K562 (cell line): ENCODE measurements around the gene MSX1. TPM values are rescaled to one million over a fixed set of nuclear protein-coding genes. Genes with fewer than 3 reads are reported as not detected.

Experiments
- ATAC-seq: fragments of 200-7000 bp; cut with Tn5 transposase; 3 replicates; pipeline ENCODE4 v1.9.1; 2020; ENCODE audit warnings: moderate library complexity
- BruUV-seq: library from RNA; stranded (reverse); fragments of 400-500 nt; replicated peaks from 2 replicates; lab custom pipeline; 2021; lab: Mats Ljungman, UMichigan
- CTCF ChIA-PET: fragments of 300-600 bp; formaldehyde crosslinking; extraction: SDS; loops from one replicate; lab custom pipeline; 2021; ENCODE audit warnings: low intra/inter-chr PET ratio; lab: Yijun Ruan, JAX
- POLR2A ChIA-PET: fragments of 300-600, 350-650 bp; sonication (Branson Sonifier 250); formaldehyde crosslinking; extraction: SDS; loops from one replicate; lab custom pipeline; 2021; ENCODE audit warnings: antibody characterized with exemption, inconsistent platforms; lab: Yijun Ruan, JAX
- DNase-seq, 4 experiments: peaks; one replicate each; pipeline versions ENCODE4 v3.0.0 to v3.0.0-alpha.2; 2011 to 2018; ENCODE audit warnings: low spot score in 3 of 4, mixed read lengths in 3 of 4; ENCODE audit errors: extremely low read depth in 1 of 4
- FAIRE-seq: peaks from 2 replicates; lab custom pipeline; 2011; peaks lifted over from hg19 to GRCh38; lab: Jason Lieb, UNC
- H2AFZ ChIP-seq: 2 replicates; pipeline ENCODE4 v1.6.0; 2011; ENCODE audit warnings: low read depth, low read length, control low read depth, inconsistent platforms
- H3K27ac ChIP-seq: fragments of 200-600 bp; 3 replicates; pipeline ENCODE4 v1.8.0; 2011; ENCODE audit warnings: low read depth, mild to moderate bottlenecking, control low read depth, inconsistent platforms, low read length, moderate library complexity, mixed read lengths; ENCODE audit errors: extremely low read depth
- H3K27me3 ChIP-seq, 2 experiments: fragments of 300-600 bp in 1 of 2; 2 replicates in 1 of 2; 3 replicates in 1 of 2; pipeline versions ENCODE4 v1.6.0 to v1.8.0; 2011; ENCODE audit warnings: inconsistent platforms in 2 of 2, low read length in 2 of 2, mild to moderate bottlenecking in 1 of 2, mixed read lengths in 1 of 2, moderate library complexity in 1 of 2; ENCODE audit not compliant: control insufficient read depth in 2 of 2, insufficient read depth in 2 of 2
- H3K36me3 ChIP-seq: fragments of 300-600 bp; 3 replicates; pipeline ENCODE4 v1.8.0; 2011; ENCODE audit warnings: mild to moderate bottlenecking, low read length, inconsistent platforms; ENCODE audit not compliant: control insufficient read depth, insufficient read depth
- H3K4me1 ChIP-seq, 2 experiments: fragments of 200-600 bp in 1 of 2; replicated peaks in 1 of 2; 2 replicates in 1 of 2; 3 replicates in 1 of 2; pipeline versions ENCODE4 v1.5.1 to v1.8.0; 2011; ENCODE audit warnings: inconsistent platforms in 2 of 2, low read length in 2 of 2, mild to moderate bottlenecking in 1 of 2, mixed read lengths in 1 of 2, moderate library complexity in 1 of 2; ENCODE audit not compliant: control insufficient read depth in 2 of 2, insufficient read depth in 2 of 2
- H3K4me2 ChIP-seq: 2 replicates; pipeline ENCODE4 v1.6.1; 2011; ENCODE audit warnings: low read length, control low read depth, inconsistent platforms, mixed read lengths; ENCODE audit not compliant: insufficient read depth
- H3K4me3 ChIP-seq: fragments of 200-600 bp; sonication (generic), shearing (Covaris generic); 2 replicates; pipeline ENCODE4 v1.5.1; 2016; ENCODE audit warnings: control low read depth, inconsistent platforms
- H3K79me2 ChIP-seq: fragments of 200-600 bp; 3 replicates; pipeline ENCODE4 v1.8.0; 2011; ENCODE audit warnings: low read length, inconsistent platforms; ENCODE audit not compliant: control insufficient read depth, insufficient read depth
- H3K9ac ChIP-seq, 2 experiments: 2 replicates each; pipeline versions ENCODE4 v1.6.0 to v1.6.1; 2011; ENCODE audit warnings: low read depth in 2 of 2, low read length in 2 of 2, control low read depth in 1 of 2, inconsistent platforms in 1 of 2, mild to moderate bottlenecking in 1 of 2, mixed read lengths in 1 of 2; ENCODE audit not compliant: insufficient read depth in 1 of 2
- H3K9me1 ChIP-seq: one replicate; pipeline ENCODE4 v1.6.0; 2011; ENCODE audit warnings: inconsistent platforms, mild to moderate bottlenecking, low read length, moderate library complexity; ENCODE audit not compliant: control insufficient read depth, insufficient read depth
- H3K9me3 ChIP-seq: replicated peaks from 2 replicates; pipeline ENCODE4 v1.5.1; 2011; ENCODE audit warnings: low read depth, low read length, inconsistent platforms; ENCODE audit not compliant: control insufficient read depth, insufficient read depth
- H4K20me1 ChIP-seq: replicated peaks from 2 replicates; pipeline ENCODE4 v1.6.1; 2011; ENCODE audit warnings: low read length, inconsistent platforms, mixed read lengths; ENCODE audit not compliant: control insufficient read depth, insufficient read depth
- NR3C1 ChIP-seq: sonication (generic); formaldehyde crosslinking; IDR thresholded peaks from 2 replicates; pipeline ENCODE4 v1.8.1; 2022; ENCODE audit warnings: missing genetic modification reagents
- RFX1 ChIP-seq: fragments of 450-650 bp; IDR thresholded peaks from 2 replicates; pipeline ENCODE4 v1.6.1; 2016; ENCODE audit warnings: mild to moderate bottlenecking, moderate library complexity
- ZNF174 ChIP-seq: fragments of 250-450 bp; sonication (Bioruptor Pico); IDR thresholded peaks from 2 replicates; pipeline ENCODE4 v1.4.0; 2020; ENCODE audit warnings: mild to moderate bottlenecking
- WGBS: fragments of 100-300 bp; shearing (Covaris generic); methylation state at CpG from one replicate; pipeline ENCODE4 v1.1.6; 2016; ENCODE audit warnings: low coverage, mixed read lengths; ENCODE audit not compliant: insufficient coverage; ENCODE audit errors: missing lambda C conversion rate; 5-methylcytosine and 5-hydroxymethylcytosine counted together
- in situ Hi-C: fragments of 300-500 bp; cut with MboI; formaldehyde crosslinking; loops from 4 replicates; pipeline ENCODE4 v1.15.0; 2018; ENCODE audit warnings: inconsistent platforms, mixed read lengths
- intact Hi-C: fragments of 100-400 bp; cut with micrococcal nuclease; formaldehyde crosslinking; loops from 2 replicates; pipeline ENCODE4 v1.14.2; 2022
- polyA plus RNA-seq, 8 experiments: library from polyadenylated mRNA; depleted of rRNA in 4 of 8; stranded (reverse) in 5 of 8; unstranded in 3 of 8; fragments of >200 nt; fragmentation: Nextera tagmentation in 2 of 8; fragmentation: Illumina TruSeq in 1 of 8; extraction: Ambion mirVana in 2 of 8; extraction: Trizol in 1 of 8; gene quantifications; 2 replicates each; pipeline versions ENCODE4 v1.2.1 to v1.2.3, GENCODE V29; 2011 to 2014; ENCODE audit warnings: inconsistent platforms in 1 of 8, missing spikeins in 1 of 8
- total RNA-seq, 7 experiments: library from RNA; depleted of rRNA in 6 of 7; stranded (reverse); fragments of >200 nt in 6 of 7; fragmentation: Illumina TruSeq in 2 of 7; extraction: Trizol in 2 of 7; gene quantifications; 2 replicates each; pipeline versions ENCODE4 v1.2.1 to v1.2.3, GENCODE V29; 2011 to 2021; ENCODE audit warnings: low replicate concordance in 1 of 7
- TF ChIP-seq, protein P1 (sequence below): fragments of 200-600 bp; sonication (generic); IDR thresholded peaks from one replicate; pipeline ENCODE4 v1.6.1; 2012; ENCODE audit warnings: mild to moderate bottlenecking, low read depth, low read length, inconsistent platforms
- TF ChIP-seq, protein P2 (sequence below): fragments of 250-450 bp; sonication (Bioruptor Pico); IDR thresholded peaks from 2 replicates; pipeline ENCODE4 v1.6.1; 2021; ENCODE audit warnings: mild to moderate bottlenecking

The MSX1 gene
- total and polyA plus RNA-seq, 9 of the 15 experiments (the other 6 are each of a cell fraction or from before 2014, with no cell fraction given) = 1.3 to 6.3 (median 2.3) TPM

DNA sequence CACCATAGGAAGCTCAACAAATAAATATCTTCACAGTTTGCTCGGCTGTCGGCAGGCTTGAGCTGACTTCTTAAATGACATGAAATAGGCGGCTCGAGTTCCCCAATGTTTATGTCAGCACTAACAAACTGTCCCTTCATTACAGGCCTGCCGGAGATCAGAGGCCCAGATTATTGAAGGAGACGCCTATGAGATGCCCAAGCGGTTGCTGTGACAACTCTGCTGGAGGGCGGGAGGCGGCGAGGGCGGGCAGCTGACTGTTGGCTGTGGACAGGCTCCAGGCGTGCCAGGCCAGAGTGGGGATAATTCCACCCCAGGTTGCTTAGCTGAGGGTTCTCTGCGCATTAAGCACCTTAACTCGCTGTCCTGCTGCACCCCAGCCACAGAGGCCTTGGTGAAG, 39.2 kb upstream of the MSX1 start:
- Histone ChIP-seq H3K9ac (no peak overlapping the region), H3K4me2 (no peak overlapping the region), H4K20me1 (no peaks in the 10 kb centered on the region; the same call in 1 of the 2 replicates), H3K4me1 (no peaks in the 10 kb centered on the region), H3K4me3 (no peak overlapping the region), H3K27ac (no peak overlapping the region)
- no peak for DNase-seq
- ATAC-seq = peak; percentile 42
- in situ Hi-C loops = no loop called here
- TF ChIP-seq, protein P1, sequence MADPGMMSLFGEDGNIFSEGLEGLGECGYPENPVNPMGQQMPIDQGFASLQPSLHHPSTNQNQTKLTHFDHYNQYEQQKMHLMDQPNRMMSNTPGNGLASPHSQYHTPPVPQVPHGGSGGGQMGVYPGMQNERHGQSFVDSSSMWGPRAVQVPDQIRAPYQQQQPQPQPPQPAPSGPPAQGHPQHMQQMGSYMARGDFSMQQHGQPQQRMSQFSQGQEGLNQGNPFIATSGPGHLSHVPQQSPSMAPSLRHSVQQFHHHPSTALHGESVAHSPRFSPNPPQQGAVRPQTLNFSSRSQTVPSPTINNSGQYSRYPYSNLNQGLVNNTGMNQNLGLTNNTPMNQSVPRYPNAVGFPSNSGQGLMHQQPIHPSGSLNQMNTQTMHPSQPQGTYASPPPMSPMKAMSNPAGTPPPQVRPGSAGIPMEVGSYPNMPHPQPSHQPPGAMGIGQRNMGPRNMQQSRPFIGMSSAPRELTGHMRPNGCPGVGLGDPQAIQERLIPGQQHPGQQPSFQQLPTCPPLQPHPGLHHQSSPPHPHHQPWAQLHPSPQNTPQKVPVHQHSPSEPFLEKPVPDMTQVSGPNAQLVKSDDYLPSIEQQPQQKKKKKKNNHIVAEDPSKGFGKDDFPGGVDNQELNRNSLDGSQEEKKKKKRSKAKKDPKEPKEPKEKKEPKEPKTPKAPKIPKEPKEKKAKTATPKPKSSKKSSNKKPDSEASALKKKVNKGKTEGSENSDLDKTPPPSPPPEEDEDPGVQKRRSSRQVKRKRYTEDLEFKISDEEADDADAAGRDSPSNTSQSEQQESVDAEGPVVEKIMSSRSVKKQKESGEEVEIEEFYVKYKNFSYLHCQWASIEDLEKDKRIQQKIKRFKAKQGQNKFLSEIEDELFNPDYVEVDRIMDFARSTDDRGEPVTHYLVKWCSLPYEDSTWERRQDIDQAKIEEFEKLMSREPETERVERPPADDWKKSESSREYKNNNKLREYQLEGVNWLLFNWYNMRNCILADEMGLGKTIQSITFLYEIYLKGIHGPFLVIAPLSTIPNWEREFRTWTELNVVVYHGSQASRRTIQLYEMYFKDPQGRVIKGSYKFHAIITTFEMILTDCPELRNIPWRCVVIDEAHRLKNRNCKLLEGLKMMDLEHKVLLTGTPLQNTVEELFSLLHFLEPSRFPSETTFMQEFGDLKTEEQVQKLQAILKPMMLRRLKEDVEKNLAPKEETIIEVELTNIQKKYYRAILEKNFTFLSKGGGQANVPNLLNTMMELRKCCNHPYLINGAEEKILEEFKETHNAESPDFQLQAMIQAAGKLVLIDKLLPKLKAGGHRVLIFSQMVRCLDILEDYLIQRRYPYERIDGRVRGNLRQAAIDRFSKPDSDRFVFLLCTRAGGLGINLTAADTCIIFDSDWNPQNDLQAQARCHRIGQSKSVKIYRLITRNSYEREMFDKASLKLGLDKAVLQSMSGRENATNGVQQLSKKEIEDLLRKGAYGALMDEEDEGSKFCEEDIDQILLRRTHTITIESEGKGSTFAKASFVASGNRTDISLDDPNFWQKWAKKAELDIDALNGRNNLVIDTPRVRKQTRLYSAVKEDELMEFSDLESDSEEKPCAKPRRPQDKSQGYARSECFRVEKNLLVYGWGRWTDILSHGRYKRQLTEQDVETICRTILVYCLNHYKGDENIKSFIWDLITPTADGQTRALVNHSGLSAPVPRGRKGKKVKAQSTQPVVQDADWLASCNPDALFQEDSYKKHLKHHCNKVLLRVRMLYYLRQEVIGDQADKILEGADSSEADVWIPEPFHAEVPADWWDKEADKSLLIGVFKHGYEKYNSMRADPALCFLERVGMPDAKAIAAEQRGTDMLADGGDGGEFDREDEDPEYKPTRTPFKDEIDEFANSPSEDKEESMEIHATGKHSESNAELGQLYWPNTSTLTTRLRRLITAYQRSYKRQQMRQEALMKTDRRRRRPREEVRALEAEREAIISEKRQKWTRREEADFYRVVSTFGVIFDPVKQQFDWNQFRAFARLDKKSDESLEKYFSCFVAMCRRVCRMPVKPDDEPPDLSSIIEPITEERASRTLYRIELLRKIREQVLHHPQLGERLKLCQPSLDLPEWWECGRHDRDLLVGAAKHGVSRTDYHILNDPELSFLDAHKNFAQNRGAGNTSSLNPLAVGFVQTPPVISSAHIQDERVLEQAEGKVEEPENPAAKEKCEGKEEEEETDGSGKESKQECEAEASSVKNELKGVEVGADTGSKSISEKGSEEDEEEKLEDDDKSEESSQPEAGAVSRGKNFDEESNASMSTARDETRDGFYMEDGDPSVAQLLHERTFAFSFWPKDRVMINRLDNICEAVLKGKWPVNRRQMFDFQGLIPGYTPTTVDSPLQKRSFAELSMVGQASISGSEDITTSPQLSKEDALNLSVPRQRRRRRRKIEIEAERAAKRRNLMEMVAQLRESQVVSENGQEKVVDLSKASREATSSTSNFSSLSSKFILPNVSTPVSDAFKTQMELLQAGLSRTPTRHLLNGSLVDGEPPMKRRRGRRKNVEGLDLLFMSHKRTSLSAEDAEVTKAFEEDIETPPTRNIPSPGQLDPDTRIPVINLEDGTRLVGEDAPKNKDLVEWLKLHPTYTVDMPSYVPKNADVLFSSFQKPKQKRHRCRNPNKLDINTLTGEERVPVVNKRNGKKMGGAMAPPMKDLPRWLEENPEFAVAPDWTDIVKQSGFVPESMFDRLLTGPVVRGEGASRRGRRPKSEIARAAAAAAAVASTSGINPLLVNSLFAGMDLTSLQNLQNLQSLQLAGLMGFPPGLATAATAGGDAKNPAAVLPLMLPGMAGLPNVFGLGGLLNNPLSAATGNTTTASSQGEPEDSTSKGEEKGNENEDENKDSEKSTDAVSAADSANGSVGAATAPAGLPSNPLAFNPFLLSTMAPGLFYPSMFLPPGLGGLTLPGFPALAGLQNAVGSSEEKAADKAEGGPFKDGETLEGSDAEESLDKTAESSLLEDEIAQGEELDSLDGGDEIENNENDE = no peak
- TF ChIP-seq NR3C1 (CRISPR knock-in tag) (no peak), ZNF174 (CRISPR knock-in tag) (no peak), RFX1 (peak; percentile 47; the same call in 1 of the 2 replicates)
- TF ChIP-seq, protein P2, sequence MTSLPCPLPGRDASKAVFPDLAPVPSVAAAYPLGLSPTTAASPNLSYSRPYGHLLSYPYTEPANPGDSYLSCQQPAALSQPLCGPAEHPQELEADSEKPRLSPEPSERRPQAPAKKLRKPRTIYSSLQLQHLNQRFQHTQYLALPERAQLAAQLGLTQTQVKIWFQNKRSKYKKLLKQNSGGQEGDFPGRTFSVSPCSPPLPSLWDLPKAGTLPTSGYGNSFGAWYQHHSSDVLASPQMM (CRISPR knock-in tag) = no peak
- TF ChIP-seq, all 486 proteins: peak for 1
- no peaks in the 10 kb centered on the region for H3K36me3 ChIP-seq
- H2AFZ ChIP-seq = no peak overlapping the region
- WGBS = under 1% methylated on average over 14 of the region's 14 CpGs
- POLR2A ChIA-PET = interaction anchor here (0.6 to 0.9 kb wide), 2 partner anchors 13 to 128 kb away, joined by 3 to 4 read pairs; no protein-coding TSS in a partner anchor
- intact Hi-C loops = no loop called here
- no TSS peak for BruUV-seq
- H3K79me2 ChIP-seq = no peaks in the 10 kb centered on the region
- peaks cover 6 to 11% of the 10 kb centered on the region in 2 experiments; a peak in 4 of 5 replicates for H3K27me3 ChIP-seq
- CTCF ChIA-PET = no interaction called here
- no peaks in the 10 kb centered on the region for H3K9me3 ChIP-seq
- FAIRE-seq = no peak
- no peaks in the 10 kb centered on the region for H3K9me1 ChIP-seq
